Brain microvascular endothelial cell (primary cell): ENCODE measurements around the gene B3GALT5.
A peak's percentile ranks its signal among the peaks of the same experiment; 100 is the strongest.

Experiments used
- DNase-seq: peaks from one replicate; pipeline ENCODE4 v3.0.0-alpha.2; 2020
- H3K27ac ChIP-seq: fragments of 250-450 bp; sonication (Bioruptor Pico); 2 replicates; pipeline ENCODE4 v1.5.1; 2020; ENCODE audit warnings: mild to moderate bottlenecking, moderate library complexity
- H3K27me3 ChIP-seq: fragments of 250-450 bp; sonication (Bioruptor Pico); replicated peaks from 2 replicates; pipeline ENCODE4 v1.5.1; 2020; ENCODE audit warnings: mild to moderate bottlenecking
- H3K36me3 ChIP-seq: fragments of 250-450 bp; sonication (Bioruptor Pico); replicated peaks from 2 replicates; pipeline ENCODE4 v1.5.1; 2020; ENCODE audit warnings: mild to moderate bottlenecking
- H3K4me3 ChIP-seq: 2 replicates; pipeline ENCODE4 v1.5.1; 2011; ENCODE audit warnings: low read depth, mild to moderate bottlenecking, control low read depth, low read length, moderate library complexity
- in situ Hi-C: cut with HindIII; loops from 2 replicates; pipeline ENCODE4 v1.10.0; 2017; ENCODE audit warnings: low sequenced_read_pairs, low pct_ligation_motif_present
- TF ChIP-seq, protein P1 (sequence below): IDR thresholded peaks from 2 replicates; pipeline ENCODE4 v1.5.1; 2011; ENCODE audit warnings: low read depth, mild to moderate bottlenecking, moderate library complexity, low read length, control low read depth, inconsistent platforms; ENCODE audit errors: missing control alignments

B3GALT5 gene, protein sequence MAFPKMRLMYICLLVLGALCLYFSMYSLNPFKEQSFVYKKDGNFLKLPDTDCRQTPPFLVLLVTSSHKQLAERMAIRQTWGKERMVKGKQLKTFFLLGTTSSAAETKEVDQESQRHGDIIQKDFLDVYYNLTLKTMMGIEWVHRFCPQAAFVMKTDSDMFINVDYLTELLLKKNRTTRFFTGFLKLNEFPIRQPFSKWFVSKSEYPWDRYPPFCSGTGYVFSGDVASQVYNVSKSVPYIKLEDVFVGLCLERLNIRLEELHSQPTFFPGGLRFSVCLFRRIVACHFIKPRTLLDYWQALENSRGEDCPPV

DNA sequence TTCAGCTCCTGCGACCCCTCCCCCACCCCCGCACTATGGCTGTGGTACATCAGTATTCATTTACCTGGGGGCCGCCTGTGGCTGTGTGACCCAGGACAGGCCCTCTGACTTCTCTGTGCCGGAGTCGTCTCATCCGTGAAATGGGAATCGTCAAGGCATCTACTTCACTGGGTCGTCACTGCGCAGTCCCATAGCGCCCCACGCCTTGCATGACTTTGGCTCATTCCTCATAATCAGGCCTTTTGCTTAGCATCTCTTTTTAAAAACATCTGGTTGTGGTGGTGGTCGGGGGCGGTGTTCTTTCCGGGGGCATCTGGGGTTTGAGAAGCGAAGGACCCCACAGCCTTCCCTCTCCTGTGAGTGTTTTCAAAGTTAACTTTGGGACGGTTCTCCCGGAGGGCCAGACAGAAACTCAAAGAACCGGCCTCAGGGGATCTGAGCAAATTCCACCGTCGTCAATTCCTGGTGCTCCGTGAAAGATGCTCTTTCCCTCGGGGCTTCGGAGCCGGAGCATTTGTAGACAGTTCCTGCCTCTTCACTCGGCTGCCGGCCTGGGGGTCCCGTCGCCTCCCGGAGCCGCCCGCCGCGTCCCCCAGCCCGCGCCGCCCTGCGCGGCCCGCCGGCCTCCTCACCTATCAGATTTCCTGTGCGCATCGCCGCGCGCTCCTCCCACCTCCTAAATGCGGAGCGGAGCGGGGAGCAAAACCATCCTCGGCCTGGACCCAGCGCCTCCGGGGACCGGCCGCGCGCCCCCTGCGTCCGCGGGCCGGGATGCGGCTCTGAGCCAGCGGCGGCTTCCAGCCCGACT, at the start of gene B3GALT5:
Gene B3GALT5, plus strand, starts transcription at position 708 of the 808 bp plus-strand sequence. CDS start 47,620 bp downstream, outside the sequence.
- peaks cover 12% of the 10 kb centered on the region for H3K27me3 ChIP-seq
- no peak within 1 kb of the TSS for H3K27ac ChIP-seq
- TF ChIP-seq, protein P1, sequence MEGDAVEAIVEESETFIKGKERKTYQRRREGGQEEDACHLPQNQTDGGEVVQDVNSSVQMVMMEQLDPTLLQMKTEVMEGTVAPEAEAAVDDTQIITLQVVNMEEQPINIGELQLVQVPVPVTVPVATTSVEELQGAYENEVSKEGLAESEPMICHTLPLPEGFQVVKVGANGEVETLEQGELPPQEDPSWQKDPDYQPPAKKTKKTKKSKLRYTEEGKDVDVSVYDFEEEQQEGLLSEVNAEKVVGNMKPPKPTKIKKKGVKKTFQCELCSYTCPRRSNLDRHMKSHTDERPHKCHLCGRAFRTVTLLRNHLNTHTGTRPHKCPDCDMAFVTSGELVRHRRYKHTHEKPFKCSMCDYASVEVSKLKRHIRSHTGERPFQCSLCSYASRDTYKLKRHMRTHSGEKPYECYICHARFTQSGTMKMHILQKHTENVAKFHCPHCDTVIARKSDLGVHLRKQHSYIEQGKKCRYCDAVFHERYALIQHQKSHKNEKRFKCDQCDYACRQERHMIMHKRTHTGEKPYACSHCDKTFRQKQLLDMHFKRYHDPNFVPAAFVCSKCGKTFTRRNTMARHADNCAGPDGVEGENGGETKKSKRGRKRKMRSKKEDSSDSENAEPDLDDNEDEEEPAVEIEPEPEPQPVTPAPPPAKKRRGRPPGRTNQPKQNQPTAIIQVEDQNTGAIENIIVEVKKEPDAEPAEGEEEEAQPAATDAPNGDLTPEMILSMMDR: no peak
- H3K36me3 ChIP-seq: no peaks in the 10 kb centered on the region
- DNase-seq: no peak
- in situ Hi-C loops: no loop called here
- H3K4me3 ChIP-seq: peak within 1 kb of the TSS; percentile 48

DNA sequence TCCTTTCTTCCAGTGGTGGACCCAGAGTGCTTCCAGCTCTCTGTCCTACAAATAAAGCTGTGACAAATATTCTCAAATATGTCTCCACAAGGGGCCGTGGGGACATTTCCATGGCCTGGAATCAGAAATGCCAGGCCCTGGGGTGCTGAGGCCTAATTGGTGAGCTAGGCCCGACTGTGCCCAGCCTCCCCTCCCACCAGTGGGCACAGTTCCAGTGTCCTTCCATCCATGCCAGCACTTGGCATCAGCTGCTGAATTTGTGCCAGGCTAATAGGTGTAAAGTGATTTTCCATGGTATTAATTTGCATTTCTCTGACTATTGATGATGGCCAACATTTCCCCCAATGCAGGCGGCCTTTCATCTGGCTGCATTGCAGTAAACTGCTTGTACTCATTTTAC, 48.5 kb upstream of the B3GALT5 start:
- in situ Hi-C loops: no loop called here
- no peak for DNase-seq

DNA sequence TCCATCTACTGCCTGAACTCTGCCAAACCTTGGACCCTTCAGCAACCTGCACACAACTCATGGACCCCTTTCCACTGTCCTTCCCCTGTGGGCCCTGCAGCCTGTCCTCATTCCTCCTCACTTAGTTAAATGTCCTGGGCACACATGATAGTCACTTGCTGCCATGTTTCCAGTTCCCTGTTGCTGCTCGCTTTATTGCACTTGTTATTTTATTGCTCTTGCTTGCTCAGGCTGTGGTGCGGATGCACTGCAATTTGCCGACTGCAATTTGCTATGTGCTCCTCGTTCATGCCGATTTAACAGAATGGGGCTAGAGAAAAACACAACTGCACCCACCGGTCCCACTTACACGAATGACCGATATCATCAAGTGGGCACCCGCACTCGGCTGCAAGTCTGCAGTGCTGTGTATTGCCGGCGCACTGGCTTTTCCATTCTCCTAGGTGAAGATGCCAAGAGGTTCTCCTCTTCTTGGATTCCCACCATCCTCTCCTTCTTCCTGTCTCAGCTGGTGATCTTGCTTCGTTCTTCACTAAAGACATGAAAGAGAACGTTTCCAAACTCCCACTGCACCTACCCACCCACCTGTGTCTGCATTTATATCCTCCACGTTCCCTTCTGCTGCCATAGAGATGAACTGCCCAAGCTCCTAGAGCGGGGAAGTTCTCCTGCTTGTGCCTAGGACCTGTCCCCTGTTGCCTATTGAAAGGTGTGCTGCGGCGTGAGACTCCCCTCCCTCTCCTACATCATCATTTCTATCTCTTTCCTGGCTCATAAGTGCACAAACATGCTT, 45.4 kb upstream of the B3GALT5 start:
- in situ Hi-C loops: no loop called here
- H3K27ac ChIP-seq: no peak overlapping the region
- no peak for DNase-seq
- no peaks in the 10 kb centered on the region for H3K27me3 ChIP-seq
- H3K4me3 ChIP-seq: no peak overlapping the region
- no peaks in the 10 kb centered on the region for H3K36me3 ChIP-seq
- TF ChIP-seq, protein P1: no peak

More for the DNA sequence above, 48.5 kb upstream of the B3GALT5 start:
- Histone ChIP-seq H3K27me3 (no peaks in the 10 kb centered on the region), H3K36me3 (no peaks in the 10 kb centered on the region), H3K4me3 (no peak overlapping the region), H3K27ac (no peak overlapping the region)
- TF ChIP-seq, protein P1: no peak

DNA sequence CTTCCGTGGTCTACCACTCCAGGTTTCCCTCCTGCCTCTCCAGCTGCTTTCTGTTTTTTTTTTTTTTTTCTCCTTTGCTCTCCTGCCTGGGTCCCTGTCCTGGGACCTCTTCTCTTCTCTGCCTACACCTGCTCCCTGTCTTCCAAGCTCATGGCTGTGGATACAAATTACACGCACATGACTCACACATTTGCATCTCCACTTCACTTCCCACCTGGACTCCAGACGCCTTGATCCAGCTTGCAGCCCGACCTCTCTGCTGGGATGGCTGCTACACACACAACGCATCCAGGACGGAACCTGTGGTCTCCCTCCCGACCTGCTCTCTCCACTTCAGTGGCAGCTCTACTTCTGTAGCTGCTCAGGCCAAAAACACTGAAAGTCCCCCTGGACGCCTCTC, 44.4 kb upstream of the B3GALT5 start:
- H3K36me3 ChIP-seq: no peaks in the 10 kb centered on the region
- H3K4me3 ChIP-seq: no peak overlapping the region
- TF ChIP-seq, protein P1: no peak
- no peak for DNase-seq
- in situ Hi-C loops: no loop called here
- no peaks in the 10 kb centered on the region for H3K27me3 ChIP-seq
- H3K27ac ChIP-seq: no peak overlapping the region

DNA sequence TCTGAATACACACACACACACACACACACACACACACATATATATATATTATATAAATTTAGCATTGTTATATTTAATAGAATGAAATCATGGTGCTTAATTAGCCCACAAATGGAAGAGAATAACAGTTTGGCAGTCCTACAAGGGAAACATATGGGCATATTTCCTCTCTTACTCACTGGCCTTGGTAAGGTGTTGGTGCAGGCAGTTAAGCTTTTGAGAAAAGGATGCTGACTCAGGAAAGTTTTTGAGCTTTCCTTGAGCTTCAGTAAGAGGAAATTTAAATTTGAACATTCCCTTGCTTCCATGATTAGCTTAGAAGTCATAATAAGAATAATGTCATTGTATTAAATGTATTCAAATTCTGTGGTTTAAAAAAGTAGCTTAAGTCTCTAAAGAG, 37.0 kb upstream of the B3GALT5 start:
- TF ChIP-seq, protein P1: no peak
- in situ Hi-C loops: no loop called here
- H3K36me3 ChIP-seq: no peaks in the 10 kb centered on the region
- DNase-seq: no peak
- no peaks in the 10 kb centered on the region for H3K27me3 ChIP-seq
- H3K4me3 ChIP-seq: no peak overlapping the region
- H3K27ac ChIP-seq: no peak overlapping the region
